ENCODE data around the gene LRRC8E.

DNA sequence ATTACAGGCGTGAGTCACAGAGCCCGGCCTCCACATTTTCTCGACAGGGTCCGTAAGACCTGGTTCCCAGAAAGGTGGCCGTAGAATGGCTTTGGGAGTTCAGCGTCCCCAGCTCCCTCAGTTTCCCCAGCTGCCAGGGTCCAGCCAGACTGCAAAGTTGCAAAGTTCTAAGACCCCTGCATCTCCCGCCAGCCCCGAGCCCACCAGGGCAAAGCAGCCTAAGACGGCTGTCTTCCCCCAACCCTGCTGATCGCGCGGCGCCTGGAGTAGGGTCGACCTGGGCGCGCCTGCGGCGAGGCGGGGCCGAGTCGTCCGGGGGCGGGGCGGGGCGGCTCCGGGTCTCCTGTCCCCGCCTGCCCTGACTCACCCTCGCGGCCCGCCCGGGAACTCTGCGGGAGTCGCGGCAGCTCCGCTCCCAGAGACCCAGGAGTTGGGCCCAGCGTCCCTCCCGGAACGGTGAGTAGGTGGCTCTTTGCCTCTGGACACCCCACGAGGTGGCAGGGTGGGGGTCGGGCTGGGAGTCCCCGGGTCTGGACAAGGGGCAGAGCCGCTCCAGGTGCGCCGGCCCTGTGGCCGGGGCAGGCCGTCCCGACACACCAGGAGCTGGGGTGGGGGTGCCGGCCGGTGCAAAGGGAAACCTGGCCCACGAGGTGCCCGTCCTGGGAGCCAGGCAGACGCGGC lies at the start of gene LRRC8E:
- TF ChIP-seq POLR2AphosphoS5 (IDR thresholded peaks at IDR 0.05; ENCODE audit: low read depth, low read length), result no peak
- TF ChIP-seq POLR2A (IDR thresholded peaks at IDR 0.05; ENCODE audit: low read depth, low read length), result no peak
- no peak for TF ChIP-seq TAF1 (IDR thresholded peaks at IDR 0.05; ENCODE audit: borderline replicate concordance, low read depth, low read length)
